ENCODE measurements around the gene GBF1.

DNA sequence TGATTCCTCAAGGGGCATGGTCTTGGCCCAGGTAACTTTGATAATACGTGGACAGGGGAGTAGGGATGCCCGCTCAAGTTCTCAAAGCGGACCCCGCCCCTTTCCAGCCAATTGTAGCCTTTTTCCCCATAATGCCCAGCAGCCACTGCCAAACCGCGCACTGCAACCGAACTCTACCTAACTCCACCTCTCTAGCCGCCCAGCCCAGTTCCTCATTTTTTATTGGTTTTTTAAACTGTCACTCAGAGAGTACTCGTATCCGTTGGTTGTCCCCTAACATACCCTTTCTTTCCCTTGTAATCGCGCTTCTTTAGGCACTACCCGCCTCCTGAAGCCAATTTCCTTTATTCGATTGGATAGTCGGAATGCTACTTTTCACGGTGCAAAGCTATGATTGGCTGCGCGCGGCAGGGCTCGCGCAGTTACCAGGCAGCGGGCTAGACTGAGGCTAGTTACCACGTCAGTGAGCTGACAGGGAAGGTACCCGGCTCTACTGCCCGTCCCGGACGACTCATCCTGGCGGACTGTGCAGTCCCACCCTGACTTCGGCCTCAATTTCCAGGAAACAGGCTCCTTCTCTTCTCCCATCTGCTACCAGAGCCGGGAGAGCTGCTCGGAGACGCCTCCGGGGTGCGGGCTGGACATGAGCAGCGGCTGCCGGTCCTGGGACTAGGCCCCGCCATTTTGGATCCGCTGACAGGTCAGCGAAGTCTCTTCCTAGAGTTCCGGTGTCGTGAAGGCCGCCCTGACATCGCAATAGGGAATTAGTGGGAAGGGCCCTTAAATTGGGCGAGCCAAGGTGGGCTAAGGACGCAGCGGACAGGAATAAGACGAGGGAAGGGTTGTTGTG is at the start of gene GBF1:
- TF ChIP-seq, protein P1, sequence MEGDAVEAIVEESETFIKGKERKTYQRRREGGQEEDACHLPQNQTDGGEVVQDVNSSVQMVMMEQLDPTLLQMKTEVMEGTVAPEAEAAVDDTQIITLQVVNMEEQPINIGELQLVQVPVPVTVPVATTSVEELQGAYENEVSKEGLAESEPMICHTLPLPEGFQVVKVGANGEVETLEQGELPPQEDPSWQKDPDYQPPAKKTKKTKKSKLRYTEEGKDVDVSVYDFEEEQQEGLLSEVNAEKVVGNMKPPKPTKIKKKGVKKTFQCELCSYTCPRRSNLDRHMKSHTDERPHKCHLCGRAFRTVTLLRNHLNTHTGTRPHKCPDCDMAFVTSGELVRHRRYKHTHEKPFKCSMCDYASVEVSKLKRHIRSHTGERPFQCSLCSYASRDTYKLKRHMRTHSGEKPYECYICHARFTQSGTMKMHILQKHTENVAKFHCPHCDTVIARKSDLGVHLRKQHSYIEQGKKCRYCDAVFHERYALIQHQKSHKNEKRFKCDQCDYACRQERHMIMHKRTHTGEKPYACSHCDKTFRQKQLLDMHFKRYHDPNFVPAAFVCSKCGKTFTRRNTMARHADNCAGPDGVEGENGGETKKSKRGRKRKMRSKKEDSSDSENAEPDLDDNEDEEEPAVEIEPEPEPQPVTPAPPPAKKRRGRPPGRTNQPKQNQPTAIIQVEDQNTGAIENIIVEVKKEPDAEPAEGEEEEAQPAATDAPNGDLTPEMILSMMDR (optimal IDR thresholded peaks at IDR 0.05 in 1 of 3, IDR thresholded peaks at IDR 0.05 in 1 of 3, conservative IDR thresholded peaks at IDR 0.05 in 1 of 3; ENCODE audit: extremely low read depth in 1 of 3, insufficient read depth in 2 of 3, low read length in 3 of 3): no peak
- TF ChIP-seq EZH2 (IDR thresholded peaks at IDR 0.05; ENCODE audit: low read length): no peak
